ENCODE results near the gene EPB42.
A peak's percentile ranks its signal among the peaks of the same experiment; 100 is the strongest.

- TF ChIP-seq CTCF (IDR thresholded peaks at IDR 0.05) (peak in 2 of 12 donors; percentile 13 to 29), POLR2A (IDR thresholded peaks at IDR 0.05) (no peak)
Measured at GRCh38 chr15:43209059-43209824, 11.6 kb downstream of the EPB42 start.

Data from heart left ventricle (tissue), 13 donors.